A549 treated with CORT108297 at 1 μM for 4 hours (cell line): ENCODE results near the gene C3orf49. TPM values are rescaled to one million over a fixed set of nuclear protein-coding genes. Genes with fewer than 3 reads are reported as not detected.

ENCODE experiments used
- total RNA-seq: library from RNA; stranded (reverse); fragments of 200-300 nt; extraction: Qiagen RNA extraction; gene quantifications from 5 replicates; pipeline ENCODE4 v1.2.3, GENCODE V29; 2022

Gene C3orf49
- not detected in 5 replicates for total RNA-seq

GRCh38 chr3:63819151-63819398 is at the start of gene C3orf49:
Gene C3orf49, plus strand, starts transcription at chr3:63819299. Its CDS starts 173 bp downstream, at chr3:63819472.

GRCh38 chr3:63863150-63864007 is 44.3 kb downstream of the C3orf49 start, which contains the start of the genes ATXN7 and THOC7:
Gene ATXN7, plus strand, starts transcription at chr3:63863867. Its CDS starts 48,732 bp downstream, at chr3:63912599.
Gene THOC7, minus strand, starts transcription at chr3:63863805. Its CDS starts 15 bp downstream, at chr3:63863790.

Other genes with a start within 250 kb of the C3orf49 start
- not detected in 5 replicates for gene SNTN, start 166.6 kb upstream of the C3orf49 start, total RNA-seq
- gene THOC7, start 44.5 kb downstream of the C3orf49 start, total RNA-seq, result 56.6 to 70.8 TPM (median 57.2 TPM) in 5 replicates
- 2.9 to 5.4 TPM (median 5.0 TPM) in 5 replicates for gene ATXN7, start 44.6 kb downstream of the C3orf49 start, total RNA-seq
- gene SCAANT1, start 93.1 kb downstream of the C3orf49 start, total RNA-seq, result not detected in 5 replicates
- 72.6 to 87.9 TPM (median 76.8 TPM) in 5 replicates for gene PSMD6, start 204.2 kb downstream of the C3orf49 start, total RNA-seq